GM18505 (cell line): ENCODE measurements around the gene CMTM5.

Source experiments
- ATAC-seq: cut with Tn5 transposase; IDR thresholded peaks from one replicate; pipeline ENCODE4 v1.9.1; 2021; ENCODE audit not compliant: unreplicated experiment
- POLR2A ChIP-seq: IDR thresholded peaks from 4 replicates; pipeline ENCODE4 v1.6.1; 2011; ENCODE audit warnings: borderline replicate concordance; ENCODE audit not compliant: insufficient read depth, insufficient read length; ENCODE audit errors: extremely low read depth

The CMTM5 gene

DNA sequence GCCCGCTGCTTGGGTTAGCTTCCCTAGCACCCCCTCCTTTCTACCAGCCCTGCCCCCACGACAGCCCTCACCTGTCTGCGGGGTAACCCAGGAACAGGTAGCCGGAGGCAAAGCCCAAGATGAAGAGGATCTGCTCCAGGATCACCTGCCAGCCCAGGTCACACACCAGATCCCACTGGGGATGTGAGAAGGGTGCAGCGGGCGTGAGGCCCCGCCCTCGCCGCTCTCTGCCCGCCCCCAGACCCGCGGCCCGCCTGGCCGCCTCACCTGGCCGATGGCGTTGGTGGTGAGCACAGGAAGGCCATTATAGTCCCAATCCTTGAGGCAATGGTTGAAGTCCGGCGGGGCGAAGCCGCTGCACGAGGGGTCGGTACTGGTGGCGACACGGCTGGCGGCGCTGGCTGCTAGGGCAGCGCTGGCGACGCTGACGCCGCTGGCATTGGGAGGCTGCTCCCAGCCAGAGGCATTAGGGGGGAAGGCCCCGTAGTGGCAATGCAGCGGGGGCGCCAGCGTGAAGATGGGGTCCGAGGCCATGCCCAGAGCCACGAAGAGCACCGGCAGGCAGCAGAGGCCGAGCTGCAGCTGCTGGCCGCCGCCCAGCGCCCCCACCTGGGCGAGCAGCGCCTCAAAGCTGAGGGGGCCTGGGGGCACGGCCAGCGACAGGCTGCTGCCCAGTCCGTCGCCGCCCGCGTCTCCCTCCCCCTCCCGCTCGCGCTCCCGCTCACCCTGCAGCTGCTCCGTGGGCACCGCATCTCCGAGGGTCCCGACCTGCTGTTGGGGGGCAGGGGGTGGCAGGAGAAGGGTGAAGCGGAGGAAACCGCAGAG, 25.0 kb upstream of the CMTM5 start:
- TF ChIP-seq POLR2A = no peak
- ATAC-seq = no peak

DNA sequence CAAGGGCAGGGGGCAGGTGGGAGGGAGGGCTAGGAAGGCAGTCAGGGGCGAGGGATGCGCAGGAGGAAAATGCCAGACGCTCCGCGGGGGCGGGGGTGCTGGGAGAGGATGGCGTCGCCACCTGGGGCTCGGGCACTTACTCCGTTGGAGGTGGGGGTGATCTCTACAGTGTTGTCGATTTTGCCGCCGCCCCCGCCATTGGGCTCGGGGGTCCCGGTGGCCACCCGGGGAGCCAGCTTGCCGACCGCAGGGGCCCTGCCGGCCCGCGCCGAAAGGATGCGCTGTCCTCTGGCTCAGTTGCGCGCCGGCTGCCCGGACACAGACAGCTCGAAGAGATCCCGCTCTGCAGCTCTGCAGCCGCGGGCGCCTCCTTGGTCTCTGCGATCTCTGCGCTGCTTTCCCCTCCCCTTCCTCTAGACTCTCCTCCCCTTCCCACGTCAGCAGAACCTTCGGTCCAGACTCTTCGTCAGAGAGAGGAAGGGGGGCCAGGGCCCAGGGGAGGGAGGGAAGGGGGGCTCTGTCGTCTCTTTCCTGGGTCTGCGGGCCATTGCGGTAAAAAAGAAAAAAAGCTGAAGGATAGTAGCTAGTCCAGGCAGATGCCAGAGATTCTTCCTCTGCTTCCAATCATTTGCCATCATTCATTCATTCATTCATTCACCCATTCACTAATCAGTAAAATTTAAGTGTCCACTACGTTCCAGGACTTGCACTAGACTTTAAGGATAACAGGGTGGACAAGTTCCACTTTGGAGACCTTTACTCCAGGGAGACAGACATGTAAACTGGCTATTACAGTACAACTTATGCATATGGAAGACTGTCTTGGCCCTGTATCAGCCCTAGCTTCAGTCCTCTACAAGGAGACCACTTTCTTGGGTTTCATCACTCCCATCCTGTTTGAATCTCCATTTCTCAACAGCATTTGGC, 24.1 kb upstream of the CMTM5 start, which contains the start of gene SLC22A17:
Gene SLC22A17, minus strand, starts transcription at position 382 of the 927 bp plus-strand sequence.
- TF ChIP-seq POLR2A = no peak
- no peak for ATAC-seq

DNA sequence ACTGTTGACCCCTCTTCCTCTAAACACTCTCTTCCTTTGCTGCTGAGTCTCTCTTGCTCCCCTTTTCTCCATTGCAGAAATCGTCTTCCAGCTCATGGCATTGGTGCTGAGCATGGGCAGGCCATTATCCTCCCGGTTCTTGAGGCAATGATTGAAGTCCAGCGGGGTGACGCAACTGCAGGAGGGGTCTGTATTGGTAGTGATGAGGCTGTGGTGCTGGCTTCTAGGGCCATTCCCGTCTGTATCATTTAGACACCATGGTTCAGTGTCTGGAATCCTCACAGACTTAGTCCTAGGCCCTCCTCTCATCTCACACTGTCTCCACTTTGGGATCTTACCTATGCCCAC, 23.4 kb upstream of the CMTM5 start:
- no peak for TF ChIP-seq POLR2A
- ATAC-seq = no peak

DNA sequence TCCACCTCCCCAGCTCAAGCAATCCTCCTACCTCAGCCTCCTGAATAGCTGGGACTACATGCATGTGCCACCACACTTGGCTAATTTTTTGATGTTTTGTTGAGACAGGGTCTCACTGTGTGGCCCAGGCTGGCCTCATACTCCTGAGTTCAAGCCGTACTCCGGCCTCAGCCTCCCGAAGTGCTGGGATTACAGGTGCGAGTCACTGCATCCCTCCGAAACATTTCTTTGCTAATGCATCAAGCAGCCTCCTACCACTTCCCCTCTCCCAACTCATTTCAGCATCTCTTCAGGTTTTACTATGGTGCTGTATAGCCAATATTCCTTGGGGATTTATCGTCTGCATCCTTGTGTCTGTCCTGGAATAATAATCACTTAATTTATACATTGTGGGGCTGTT, 21.9 kb upstream of the CMTM5 start:
- TF ChIP-seq POLR2A = no peak
- ATAC-seq = no peak

DNA sequence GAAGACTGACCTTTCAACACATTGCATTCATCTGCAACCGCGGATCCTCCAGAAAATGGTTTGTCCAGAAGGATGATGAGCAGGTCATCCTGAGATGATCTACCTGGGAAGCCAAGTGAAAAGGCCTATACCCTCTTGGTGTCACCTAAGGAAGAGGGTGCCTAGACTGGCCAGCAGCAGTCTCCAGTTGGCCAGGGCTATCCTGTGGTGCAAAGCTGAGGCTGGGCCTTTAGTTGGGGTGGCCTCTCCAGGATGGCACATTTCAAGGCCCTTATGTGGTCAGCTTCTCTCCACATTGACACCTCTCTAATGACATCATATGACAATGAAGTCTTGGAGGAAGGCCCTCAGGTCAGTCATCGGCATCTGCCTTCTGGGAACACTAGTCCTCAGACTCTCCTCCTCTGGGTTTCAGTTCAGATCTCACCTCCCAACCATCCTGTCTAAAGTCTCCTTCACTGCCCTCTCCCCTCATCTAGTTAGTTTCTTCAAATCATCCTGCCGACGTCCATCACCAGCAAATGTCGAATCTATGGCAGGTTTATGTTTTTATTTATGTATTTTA, 20.9 kb upstream of the CMTM5 start:
- TF ChIP-seq POLR2A = no peak
- ATAC-seq = no peak

DNA sequence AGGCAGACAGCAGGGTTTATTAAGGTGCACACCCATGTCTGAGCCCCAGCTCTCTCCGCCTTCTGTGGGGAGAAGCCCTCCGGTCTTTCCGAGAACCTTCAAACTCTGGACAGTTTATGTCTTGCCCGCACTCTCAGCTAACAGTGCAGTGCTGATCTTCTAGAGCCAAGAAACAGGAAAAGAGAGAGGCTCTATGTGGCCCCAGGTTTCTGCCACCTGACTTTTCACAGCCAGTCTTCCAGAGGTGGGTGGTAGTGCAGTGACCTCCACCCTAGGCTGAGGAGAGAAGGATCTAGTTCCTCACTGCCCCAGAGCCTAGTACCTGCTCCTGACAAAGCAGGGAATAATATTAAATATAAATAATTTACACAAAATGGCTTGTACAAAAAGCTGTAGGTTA, 20.2 kb upstream of the CMTM5 start:
- no peak for ATAC-seq
- no peak for TF ChIP-seq POLR2A

DNA sequence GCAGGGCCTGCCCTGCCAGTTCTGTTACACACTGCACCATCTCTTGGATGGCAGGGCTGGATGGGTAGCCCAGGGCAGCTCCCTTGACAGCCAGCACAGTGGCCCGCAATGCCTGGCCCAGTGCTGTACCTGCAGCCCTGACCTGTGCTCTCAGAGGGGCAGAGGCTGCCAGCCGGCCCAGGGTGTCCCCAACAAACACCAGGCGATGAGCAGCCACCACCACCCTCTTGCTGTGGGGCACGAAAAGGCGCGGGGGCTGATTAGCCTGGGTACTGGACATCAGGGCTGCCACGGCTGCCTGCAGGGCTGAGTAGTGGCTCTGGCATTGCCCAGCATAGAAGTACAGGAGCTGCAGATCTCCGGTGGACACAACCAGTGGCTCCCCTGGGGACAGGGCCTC, 19.6 kb upstream of the CMTM5 start:
- ATAC-seq = no peak
- TF ChIP-seq POLR2A = no peak

DNA sequence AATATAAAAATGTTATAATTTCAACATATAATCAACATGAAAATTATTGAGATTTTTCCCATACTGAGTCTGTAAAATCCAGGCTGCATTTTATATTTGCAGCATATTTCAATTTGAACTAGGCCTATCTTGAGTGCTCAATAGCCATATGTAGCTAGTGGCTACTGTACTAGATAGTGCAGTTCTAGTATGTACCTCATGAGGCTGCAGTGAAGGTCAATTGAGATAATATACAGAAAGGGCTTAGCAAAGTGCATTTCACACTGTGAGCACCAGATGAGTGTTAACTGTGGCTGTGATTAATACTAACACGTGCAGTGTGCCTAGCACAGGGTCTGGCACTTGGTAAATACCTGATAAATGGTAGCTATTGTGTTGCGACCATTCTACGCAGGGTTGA, 18.8 kb upstream of the CMTM5 start:
- no peak for ATAC-seq
- TF ChIP-seq POLR2A = no peak

DNA sequence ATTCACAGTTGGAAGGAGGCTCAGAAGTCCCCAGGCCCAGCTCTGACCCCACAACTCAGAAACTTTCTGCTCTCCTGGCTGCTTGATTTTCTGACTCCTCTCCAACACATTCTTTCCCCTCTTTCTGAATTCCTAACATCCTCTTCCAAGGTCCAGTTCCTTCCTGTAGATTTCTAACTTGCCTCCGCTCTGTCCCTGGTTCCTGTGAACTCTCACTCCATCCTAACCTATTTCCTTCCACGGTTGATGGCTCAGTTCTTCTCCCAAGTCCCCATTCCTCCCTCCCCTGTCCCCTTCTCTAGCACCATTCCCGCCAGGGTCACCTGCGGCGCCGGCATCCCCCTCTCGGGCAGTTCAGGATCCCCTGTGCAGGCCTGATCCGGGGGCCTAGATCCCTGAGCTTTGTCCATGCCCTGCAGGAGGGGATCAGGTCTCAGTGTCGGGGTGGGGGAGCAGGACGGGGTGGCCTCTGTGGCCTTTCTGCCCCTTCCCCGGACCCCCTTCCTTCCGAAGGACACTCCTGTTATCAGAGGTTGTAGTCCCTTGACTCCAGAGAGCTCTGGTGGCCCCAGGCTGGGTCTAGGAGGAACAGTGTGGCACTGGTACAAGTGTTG, 18.2 kb upstream of the CMTM5 start:
- no peak for TF ChIP-seq POLR2A
- ATAC-seq = no peak

DNA sequence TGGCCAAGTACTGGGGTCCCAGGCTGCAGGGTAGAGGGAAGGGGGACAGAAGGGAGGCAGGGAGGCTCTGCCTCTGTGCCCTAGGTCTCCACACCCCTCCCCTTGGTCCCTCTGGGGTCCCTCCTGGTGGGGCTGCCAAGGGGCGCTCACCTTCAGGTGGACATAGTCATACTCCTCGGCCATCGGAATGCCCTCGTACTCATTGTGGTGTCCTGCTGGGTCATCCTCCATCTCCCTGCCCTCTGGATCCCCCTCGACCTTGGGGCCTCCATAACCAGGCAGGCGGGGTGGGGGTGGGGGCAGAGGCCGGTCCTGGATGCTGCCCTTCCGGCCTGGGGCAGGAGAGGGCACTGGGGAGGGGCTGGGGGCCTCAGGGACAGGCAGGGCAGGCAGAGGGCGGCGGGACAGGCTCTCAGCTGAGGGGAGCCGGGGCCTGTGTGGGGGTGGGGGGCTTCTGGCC, 17.6 kb upstream of the CMTM5 start:
- ATAC-seq = no peak
- no peak for TF ChIP-seq POLR2A

DNA sequence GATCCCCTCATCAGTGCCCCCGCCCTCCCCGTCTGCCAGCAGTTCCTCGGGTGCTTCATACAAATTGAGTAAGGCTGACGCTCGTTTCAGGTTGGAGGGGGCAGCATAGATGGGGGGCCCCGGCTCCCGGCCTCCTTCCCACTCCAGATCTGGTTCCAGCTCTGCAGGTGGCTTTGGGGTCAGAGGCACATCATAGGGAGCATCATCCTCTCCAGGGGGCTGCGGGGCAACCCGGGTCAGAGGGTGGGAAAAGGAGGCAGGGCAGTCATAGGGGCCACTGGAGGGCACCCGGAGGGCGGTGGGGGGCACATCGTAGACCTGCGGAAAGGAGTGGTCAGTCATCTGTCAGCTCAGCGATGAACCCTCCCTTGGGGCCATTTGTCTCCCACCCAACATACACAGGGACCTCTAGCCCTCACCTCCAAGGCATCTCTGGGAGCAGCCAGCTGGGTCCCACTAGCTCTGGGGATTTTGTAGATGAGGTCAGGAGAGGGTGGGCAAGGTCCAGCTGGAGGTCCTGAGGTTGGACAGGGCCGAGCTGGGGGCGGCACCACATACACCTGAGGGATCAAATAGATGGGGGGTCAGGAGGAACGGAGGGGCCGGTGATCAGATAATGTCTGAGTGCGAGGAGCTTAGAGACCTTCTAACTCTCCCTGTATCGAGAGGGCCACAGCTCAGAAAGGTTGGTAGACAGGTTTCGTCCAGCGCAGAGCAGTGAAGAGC, 17.0 kb upstream of the CMTM5 start:
- ATAC-seq = no peak
- TF ChIP-seq POLR2A = no peak

DNA sequence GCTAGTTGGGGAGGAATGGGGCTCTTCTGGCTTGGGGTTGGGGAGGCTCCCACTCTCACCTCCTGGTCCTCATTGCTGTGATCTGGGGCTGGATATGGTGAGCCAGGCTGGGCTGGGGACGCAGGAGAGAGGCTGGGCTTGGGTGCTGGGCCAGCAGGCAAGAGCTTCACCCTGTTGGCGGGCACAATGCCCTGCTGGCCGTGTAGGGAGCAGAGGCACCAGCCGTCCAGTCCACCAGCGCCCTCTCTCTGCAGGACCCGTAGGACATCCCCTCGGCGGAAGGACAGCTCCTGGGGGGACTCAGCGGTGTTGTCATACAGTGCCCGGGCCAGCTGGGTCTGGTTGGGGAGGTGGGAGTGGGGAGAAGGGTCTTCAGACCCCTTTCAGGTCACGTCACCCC, 16.4 kb upstream of the CMTM5 start:
- no peak for TF ChIP-seq POLR2A
- no peak for ATAC-seq
